K562 (cell line): ENCODE data around the gene DGLUCY. TPM values are rescaled to one million over a fixed set of nuclear protein-coding genes. Genes with fewer than 3 reads are reported as not detected.
"Not testable (repeated sequence)": the region's sequence is repeated elsewhere in the genome, so short reads cannot be mapped to it uniquely, and the experiment has no call there.

Experiments
- ATAC-seq: fragments of 200-7000 bp; cut with Tn5 transposase; 3 replicates; pipeline ENCODE4 v1.9.1; 2020; ENCODE audit warnings: moderate library complexity
- BruUV-seq: library from RNA; stranded (reverse); fragments of 400-500 nt; replicated peaks from 2 replicates; lab custom pipeline; 2021; lab: Mats Ljungman, UMichigan
- CTCF ChIA-PET: fragments of 300-600 bp; formaldehyde crosslinking; extraction: SDS; loops from one replicate; lab custom pipeline; 2021; ENCODE audit warnings: low intra/inter-chr PET ratio; lab: Yijun Ruan, JAX
- POLR2A ChIA-PET: fragments of 300-600, 350-650 bp; sonication (Branson Sonifier 250); formaldehyde crosslinking; extraction: SDS; loops from one replicate; lab custom pipeline; 2021; ENCODE audit warnings: antibody characterized with exemption, inconsistent platforms; lab: Yijun Ruan, JAX
- DNase-seq, 4 experiments: peaks; one replicate each; pipeline versions ENCODE4 v3.0.0 to v3.0.0-alpha.2; 2011 to 2018; ENCODE audit warnings: low spot score in 3 of 4, mixed read lengths in 3 of 4; ENCODE audit errors: extremely low read depth in 1 of 4
- FAIRE-seq: peaks from 2 replicates; lab custom pipeline; 2011; peaks lifted over from hg19 to GRCh38; lab: Jason Lieb, UNC
- H2AFZ ChIP-seq: 2 replicates; pipeline ENCODE4 v1.6.0; 2011; ENCODE audit warnings: low read depth, low read length, control low read depth, inconsistent platforms
- H3K27ac ChIP-seq: fragments of 200-600 bp; 3 replicates; pipeline ENCODE4 v1.8.0; 2011; ENCODE audit warnings: low read depth, mild to moderate bottlenecking, control low read depth, inconsistent platforms, low read length, moderate library complexity, mixed read lengths; ENCODE audit errors: extremely low read depth
- H3K27me3 ChIP-seq, 2 experiments: fragments of 300-600 bp in 1 of 2; 2 replicates in 1 of 2; 3 replicates in 1 of 2; pipeline versions ENCODE4 v1.6.0 to v1.8.0; 2011; ENCODE audit warnings: inconsistent platforms in 2 of 2, low read length in 2 of 2, mild to moderate bottlenecking in 1 of 2, mixed read lengths in 1 of 2, moderate library complexity in 1 of 2; ENCODE audit not compliant: control insufficient read depth in 2 of 2, insufficient read depth in 2 of 2
- H3K36me3 ChIP-seq: fragments of 300-600 bp; 3 replicates; pipeline ENCODE4 v1.8.0; 2011; ENCODE audit warnings: mild to moderate bottlenecking, low read length, inconsistent platforms; ENCODE audit not compliant: control insufficient read depth, insufficient read depth
- H3K4me1 ChIP-seq, 2 experiments: fragments of 200-600 bp in 1 of 2; replicated peaks in 1 of 2; 2 replicates in 1 of 2; 3 replicates in 1 of 2; pipeline versions ENCODE4 v1.5.1 to v1.8.0; 2011; ENCODE audit warnings: inconsistent platforms in 2 of 2, low read length in 2 of 2, mild to moderate bottlenecking in 1 of 2, mixed read lengths in 1 of 2, moderate library complexity in 1 of 2; ENCODE audit not compliant: control insufficient read depth in 2 of 2, insufficient read depth in 2 of 2
- H3K4me2 ChIP-seq: 2 replicates; pipeline ENCODE4 v1.6.1; 2011; ENCODE audit warnings: low read length, control low read depth, inconsistent platforms, mixed read lengths; ENCODE audit not compliant: insufficient read depth
- H3K4me3 ChIP-seq: fragments of 200-600 bp; sonication (generic), shearing (Covaris generic); 2 replicates; pipeline ENCODE4 v1.5.1; 2016; ENCODE audit warnings: control low read depth, inconsistent platforms
- H3K79me2 ChIP-seq: fragments of 200-600 bp; 3 replicates; pipeline ENCODE4 v1.8.0; 2011; ENCODE audit warnings: low read length, inconsistent platforms; ENCODE audit not compliant: control insufficient read depth, insufficient read depth
- H3K9ac ChIP-seq, 2 experiments: 2 replicates each; pipeline versions ENCODE4 v1.6.0 to v1.6.1; 2011; ENCODE audit warnings: low read depth in 2 of 2, low read length in 2 of 2, control low read depth in 1 of 2, inconsistent platforms in 1 of 2, mild to moderate bottlenecking in 1 of 2, mixed read lengths in 1 of 2; ENCODE audit not compliant: insufficient read depth in 1 of 2
- H3K9me1 ChIP-seq: one replicate; pipeline ENCODE4 v1.6.0; 2011; ENCODE audit warnings: inconsistent platforms, mild to moderate bottlenecking, low read length, moderate library complexity; ENCODE audit not compliant: control insufficient read depth, insufficient read depth
- H3K9me3 ChIP-seq: replicated peaks from 2 replicates; pipeline ENCODE4 v1.5.1; 2011; ENCODE audit warnings: low read depth, low read length, inconsistent platforms; ENCODE audit not compliant: control insufficient read depth, insufficient read depth
- H4K20me1 ChIP-seq: replicated peaks from 2 replicates; pipeline ENCODE4 v1.6.1; 2011; ENCODE audit warnings: low read length, inconsistent platforms, mixed read lengths; ENCODE audit not compliant: control insufficient read depth, insufficient read depth
- BMI1 ChIP-seq: fragments of 150-350 bp; IDR thresholded peaks from 2 replicates; pipeline ENCODE4 v1.6.1; 2014; ENCODE audit warnings: low read length
- CREM ChIP-seq: IDR thresholded peaks from 2 replicates; pipeline ENCODE4 v1.6.1; 2014; ENCODE audit warnings: antibody characterized with exemption, low read depth
- JUND ChIP-seq, 2 experiments: IDR thresholded peaks; 2 replicates in 1 of 2; 3 replicates in 1 of 2; pipeline ENCODE4 v1.6.1; 2011; ENCODE audit warnings: borderline replicate concordance in 2 of 2, low read depth in 2 of 2, low read length in 2 of 2, improper control_type of control experiment in 1 of 2, missing biosample characterization in 1 of 2, missing genetic modification characterization in 1 of 2, missing genetic modification reagents in 1 of 2
- MAFG ChIP-seq: fragments of 450-650 bp; conservative IDR thresholded peaks from 2 replicates; pipeline ENCODE4 v1.6.1; 2016; ENCODE audit warnings: missing genetic modification characterization, missing compliant biosample characterization
- NEUROD1 ChIP-seq: fragments of 150-350 bp; IDR thresholded peaks from 2 replicates; pipeline ENCODE4 v1.6.1; 2014; ENCODE audit warnings: borderline replicate concordance, low read length, low read depth; ENCODE audit not compliant: partially characterized antibody
- ZC3H11A ChIP-seq: IDR thresholded peaks from 2 replicates; pipeline ENCODE4 v1.6.1; 2012; ENCODE audit warnings: low read depth, low read length, improper control_type of control experiment
- ZNF121 ChIP-seq: sonication (generic); formaldehyde crosslinking; conservative IDR thresholded peaks from 2 replicates; pipeline ENCODE4 v1.8.0; 2022; ENCODE audit warnings: missing genetic modification reagents
- ZNF384 ChIP-seq: IDR thresholded peaks from 2 replicates; pipeline ENCODE4 v1.6.1; 2012; ENCODE audit warnings: low read depth, low read length, improper control_type of control experiment
- WGBS: fragments of 100-300 bp; shearing (Covaris generic); methylation state at CpG from one replicate; pipeline ENCODE4 v1.1.6; 2016; ENCODE audit warnings: low coverage, mixed read lengths; ENCODE audit not compliant: insufficient coverage; ENCODE audit errors: missing lambda C conversion rate; 5-methylcytosine and 5-hydroxymethylcytosine counted together
- in situ Hi-C: fragments of 300-500 bp; cut with MboI; formaldehyde crosslinking; loops from 4 replicates; pipeline ENCODE4 v1.15.0; 2018; ENCODE audit warnings: inconsistent platforms, mixed read lengths
- intact Hi-C: fragments of 100-400 bp; cut with micrococcal nuclease; formaldehyde crosslinking; loops from 2 replicates; pipeline ENCODE4 v1.14.2; 2022
- polyA plus RNA-seq, 8 experiments: library from polyadenylated mRNA; depleted of rRNA in 4 of 8; stranded (reverse) in 5 of 8; unstranded in 3 of 8; fragments of >200 nt; fragmentation: Nextera tagmentation in 2 of 8; fragmentation: Illumina TruSeq in 1 of 8; extraction: Ambion mirVana in 2 of 8; extraction: Trizol in 1 of 8; gene quantifications; 2 replicates each; pipeline versions ENCODE4 v1.2.1 to v1.2.3, GENCODE V29; 2011 to 2014; ENCODE audit warnings: inconsistent platforms in 1 of 8, missing spikeins in 1 of 8
- total RNA-seq, 7 experiments: library from RNA; depleted of rRNA in 6 of 7; stranded (reverse); fragments of >200 nt in 6 of 7; fragmentation: Illumina TruSeq in 2 of 7; extraction: Trizol in 2 of 7; gene quantifications; 2 replicates each; pipeline versions ENCODE4 v1.2.1 to v1.2.3, GENCODE V29; 2011 to 2021; ENCODE audit warnings: low replicate concordance in 1 of 7

The DGLUCY gene
- total and polyA plus RNA-seq, 9 of the 15 experiments (the other 6 are each of a cell fraction or from before 2014, with no cell fraction given) = 9.9 to 28.4 (median 21.0) TPM

- TF ChIP-seq JUND (IDR thresholded peaks at IDR 0.05; ENCODE audit: borderline replicate concordance, low read depth, low read length) = 0 out of 2 replicates have a peak, but pooled peaks have one; percentile 3
- TF ChIP-seq JUND (tag; IDR thresholded peaks at IDR 0.05; ENCODE audit: borderline replicate concordance, low read depth, low read length) = no peak
- no peak for TF ChIP-seq MAFG (tag)
- TF ChIP-seq BMI1 = no peak
- no peak for TF ChIP-seq ZC3H11A
- TF ChIP-seq ZNF384 = no peak
These were observed 41.2 kb downstream of the DGLUCY start (continued) for GRCh38 chr14:91154851-91155625.

- in situ Hi-C loops = no loop called here
These were observed 41.8 kb downstream of the DGLUCY start for GRCh38 chr14:91155626-91156089.

GRCh38 chr14:91156142-91156666 lies 42.3 kb downstream of the DGLUCY start:
- 100% methylated on average over 4 of the region's 9 CpGs for WGBS
- H3K79me2 ChIP-seq, H3K4me2 ChIP-seq, H3K9me1 ChIP-seq, ATAC-seq, H2AFZ ChIP-seq, H3K27me3 ChIP-seq, DNase-seq, H3K4me3 ChIP-seq, FAIRE-seq, BruUV-seq, CTCF ChIA-PET, H3K4me1 ChIP-seq, H4K20me1 ChIP-seq, H3K9ac ChIP-seq, in situ Hi-C loops, intact Hi-C loops, H3K27ac ChIP-seq, H3K9me3 ChIP-seq: not testable (repeated sequence)
- H3K36me3 ChIP-seq = peaks cover 30% of the 10 kb centered on the region; the same call in 1 of the 3 replicates
- POLR2A ChIA-PET = interaction anchor here (0.7 kb wide), 1 partner anchor 469 kb away, joined by 3 read pairs; no protein-coding TSS in a partner anchor

More at GRCh38 chr14:91155626-91156089, 41.8 kb downstream of the DGLUCY start:
- no peaks in the 10 kb centered on the region for H3K9me3 ChIP-seq
- no peaks in the 10 kb centered on the region for H3K9me1 ChIP-seq
- BruUV-seq = no TSS peak
- peaks cover 26% of the 10 kb centered on the region; the same call in 1 of the 3 replicates for H3K36me3 ChIP-seq
- no peak overlapping the region for H3K27ac ChIP-seq
- intact Hi-C loops = no loop called here
- ATAC-seq = peak; percentile 58
- no peak overlapping the region for H3K9ac ChIP-seq
- H3K79me2 ChIP-seq = no peaks in the 10 kb centered on the region
- H2AFZ ChIP-seq = no peak overlapping the region
- H3K4me1 ChIP-seq = peaks cover 6% of the 10 kb centered on the region in 2 experiments; a peak in 3 of 5 replicates
- no peak for FAIRE-seq
- ChIA-PET CTCF (no interaction called here), POLR2A (no interaction called here)
- no peaks in the 10 kb centered on the region for H3K27me3 ChIP-seq
- peak in 1 of 4 experiments; percentile 15 for DNase-seq
- H3K4me2 ChIP-seq = no peak overlapping the region
- H3K4me3 ChIP-seq = no peak overlapping the region
- 96% methylated on average over 2 of the region's 4 CpGs for WGBS
- H4K20me1 ChIP-seq = no peaks in the 10 kb centered on the region
- TF ChIP-seq NEUROD1 (no peak), CREM (no peak), ZNF121 (CRISPR knock-in tag) (peak; percentile 44; the same call in 1 of the 2 replicates)
